ENCODE measurements around the gene CDKL2.

DNA sequence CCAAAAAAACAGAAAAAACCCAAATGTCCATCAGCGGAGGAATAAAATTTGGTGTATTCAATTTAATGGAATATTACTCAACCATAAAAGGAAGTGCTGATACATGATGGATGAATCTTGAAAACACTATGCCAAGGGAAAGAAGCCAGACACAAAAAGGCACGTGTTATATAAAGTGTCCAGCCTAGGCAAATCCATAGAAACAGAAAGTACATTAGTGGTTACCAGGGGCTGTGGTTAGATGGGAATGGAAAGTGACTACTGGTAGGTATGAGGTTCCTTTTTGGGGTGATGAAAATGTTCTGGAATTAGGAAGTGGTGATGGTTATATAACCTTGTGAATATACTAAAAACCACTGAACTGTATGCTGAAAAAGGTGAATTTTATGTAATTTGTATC lies 3.5 kb upstream of the CDKL2 start:
- no peak for TF ChIP-seq POLR2A (IDR thresholded peaks at IDR 0.05)
- TF ChIP-seq, protein P1, sequence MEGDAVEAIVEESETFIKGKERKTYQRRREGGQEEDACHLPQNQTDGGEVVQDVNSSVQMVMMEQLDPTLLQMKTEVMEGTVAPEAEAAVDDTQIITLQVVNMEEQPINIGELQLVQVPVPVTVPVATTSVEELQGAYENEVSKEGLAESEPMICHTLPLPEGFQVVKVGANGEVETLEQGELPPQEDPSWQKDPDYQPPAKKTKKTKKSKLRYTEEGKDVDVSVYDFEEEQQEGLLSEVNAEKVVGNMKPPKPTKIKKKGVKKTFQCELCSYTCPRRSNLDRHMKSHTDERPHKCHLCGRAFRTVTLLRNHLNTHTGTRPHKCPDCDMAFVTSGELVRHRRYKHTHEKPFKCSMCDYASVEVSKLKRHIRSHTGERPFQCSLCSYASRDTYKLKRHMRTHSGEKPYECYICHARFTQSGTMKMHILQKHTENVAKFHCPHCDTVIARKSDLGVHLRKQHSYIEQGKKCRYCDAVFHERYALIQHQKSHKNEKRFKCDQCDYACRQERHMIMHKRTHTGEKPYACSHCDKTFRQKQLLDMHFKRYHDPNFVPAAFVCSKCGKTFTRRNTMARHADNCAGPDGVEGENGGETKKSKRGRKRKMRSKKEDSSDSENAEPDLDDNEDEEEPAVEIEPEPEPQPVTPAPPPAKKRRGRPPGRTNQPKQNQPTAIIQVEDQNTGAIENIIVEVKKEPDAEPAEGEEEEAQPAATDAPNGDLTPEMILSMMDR (IDR thresholded peaks at IDR 0.05) = no peak

All from right lobe of liver (tissue), 4 donors.